ENCODE measurements around the gene CCDC33. TPM values are rescaled to one million over a fixed set of nuclear protein-coding genes. Genes with fewer than 3 reads are reported as not detected.
A peak's percentile ranks its signal among the peaks of the same experiment; 100 is the strongest.
"Not testable (repeated sequence)": the region's sequence is repeated elsewhere in the genome, so short reads cannot be mapped to it uniquely, and the experiment has no call there.

Gene CCDC33
- polyA plus RNA-seq, 3 donors from 2014 or later = not detected

DNA sequence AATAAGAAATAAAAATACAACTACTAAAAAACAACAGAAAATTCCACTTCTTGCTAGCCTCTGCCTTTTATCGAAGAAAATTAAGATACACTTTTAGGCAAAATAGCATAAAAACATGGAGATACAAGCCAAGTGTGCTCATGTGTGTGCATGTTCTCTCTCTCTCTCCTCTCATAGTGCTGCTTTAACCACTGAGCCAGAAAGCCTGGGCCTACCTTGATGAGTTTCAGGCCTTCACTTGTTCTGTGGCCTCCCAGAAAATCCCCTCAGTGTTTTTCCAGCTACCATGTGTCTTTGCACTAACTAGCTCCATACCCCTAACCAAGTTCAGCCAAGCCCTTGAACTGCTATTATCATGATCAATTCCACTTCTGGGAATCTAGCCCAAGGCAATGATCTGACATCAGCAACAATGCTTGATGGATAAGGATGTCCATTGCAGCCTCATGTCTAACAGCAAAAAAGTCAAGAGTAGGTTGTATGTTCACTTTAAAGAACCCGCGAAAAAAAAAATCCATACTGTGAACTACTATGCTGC is 113.2 kb downstream of the CCDC33 start:
- Mint-ChIP-seq H3K36me3 (no peaks in the 10 kb centered on the region), H3K27ac (no peak overlapping the region), H3K4me3 (no peak overlapping the region), H3K9me3 (no peaks in the 10 kb centered on the region), H3K4me1 (no peaks in the 10 kb centered on the region), H3K27me3 (ENCODE audit: low read depth in 3 of 3) (peaks cover 0 to 10% (median 7%) of the 10 kb centered on the region in 3 donors)
- no peak for DNase-seq

- H3K36me3 Mint-ChIP-seq = peaks cover 0 to 4% (median 0%) of the 10 kb centered on the region in 3 donors
- peaks cover 0 to 14% (median 4%) of the 10 kb centered on the region in 3 donors for H3K27me3 Mint-ChIP-seq (ENCODE audit: low read depth in 3 of 3)
- no peak for DNase-seq
- no peak overlapping the region for H3K27ac Mint-ChIP-seq
- H3K4me3 Mint-ChIP-seq = no peak overlapping the region
- H3K4me1 Mint-ChIP-seq = no peaks in the 10 kb centered on the region
- H3K9me3 Mint-ChIP-seq = no peaks in the 10 kb centered on the region
Measured at GRCh38 chr15:74350295-74351275, 114.5 kb downstream of the CCDC33 start.

GRCh38 chr15:74351670-74352069 is 115.5 kb downstream of the CCDC33 start:
- no peak overlapping the region for H3K4me3 Mint-ChIP-seq
- peaks cover 0 to 14% (median 1%) of the 10 kb centered on the region in 3 donors for H3K27me3 Mint-ChIP-seq (ENCODE audit: low read depth in 3 of 3)
- no peaks in the 10 kb centered on the region for H3K9me3 Mint-ChIP-seq
- H3K36me3 Mint-ChIP-seq = peaks cover 0 to 4% (median 0%) of the 10 kb centered on the region in 3 donors
- no peak for DNase-seq
- no peaks in the 10 kb centered on the region for H3K4me1 Mint-ChIP-seq
- no peak overlapping the region for H3K27ac Mint-ChIP-seq

DNA sequence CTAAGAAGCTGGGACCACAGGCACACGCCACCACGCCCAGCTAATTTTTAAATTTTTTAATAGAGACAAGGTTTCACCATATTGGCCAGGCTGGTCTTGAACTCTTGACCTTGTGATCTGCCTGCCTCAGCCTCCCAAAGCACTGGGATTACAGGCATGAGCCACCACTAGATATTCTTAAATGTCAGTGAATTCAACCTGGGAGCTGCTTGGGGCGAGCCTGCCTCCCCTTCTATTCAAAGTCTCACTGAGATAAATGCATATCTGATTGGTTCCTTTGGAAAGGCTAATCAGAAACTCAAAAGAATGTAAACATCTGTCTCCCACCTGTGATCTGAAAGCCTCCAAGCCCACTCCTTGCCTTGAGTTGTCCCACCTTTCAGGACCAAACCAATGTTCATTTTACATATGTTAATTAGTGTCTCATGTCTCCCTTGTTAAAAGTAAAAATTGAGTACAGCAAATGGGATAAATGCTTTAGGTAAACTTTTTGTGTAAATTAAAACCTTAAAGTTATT is 116.3 kb downstream of the CCDC33 start:
- H3K27ac Mint-ChIP-seq = no peak overlapping the region
- no peaks in the 10 kb centered on the region for H3K4me1 Mint-ChIP-seq

GRCh38 chr15:74353992-74354391 is 117.9 kb downstream of the CCDC33 start:
- not testable (repeated sequence) for H3K9me3 Mint-ChIP-seq, H3K4me3 Mint-ChIP-seq, DNase-seq, H3K36me3 Mint-ChIP-seq, H3K4me1 Mint-ChIP-seq, H3K27ac Mint-ChIP-seq
- H3K27me3 Mint-ChIP-seq (ENCODE audit: low read depth in 3 of 3) = peaks cover 0 to 13% (median 1%) of the 10 kb centered on the region in 3 donors

More for the DNA sequence above, 116.3 kb downstream of the CCDC33 start:
- no peak overlapping the region for H3K4me3 Mint-ChIP-seq
- no peaks in the 10 kb centered on the region for H3K9me3 Mint-ChIP-seq
- no peak for DNase-seq
- peaks cover 0 to 4% (median 0%) of the 10 kb centered on the region in 3 donors for H3K36me3 Mint-ChIP-seq
- H3K27me3 Mint-ChIP-seq (ENCODE audit: low read depth in 3 of 3) = peaks cover 0 to 13% (median 1%) of the 10 kb centered on the region in 3 donors

DNA sequence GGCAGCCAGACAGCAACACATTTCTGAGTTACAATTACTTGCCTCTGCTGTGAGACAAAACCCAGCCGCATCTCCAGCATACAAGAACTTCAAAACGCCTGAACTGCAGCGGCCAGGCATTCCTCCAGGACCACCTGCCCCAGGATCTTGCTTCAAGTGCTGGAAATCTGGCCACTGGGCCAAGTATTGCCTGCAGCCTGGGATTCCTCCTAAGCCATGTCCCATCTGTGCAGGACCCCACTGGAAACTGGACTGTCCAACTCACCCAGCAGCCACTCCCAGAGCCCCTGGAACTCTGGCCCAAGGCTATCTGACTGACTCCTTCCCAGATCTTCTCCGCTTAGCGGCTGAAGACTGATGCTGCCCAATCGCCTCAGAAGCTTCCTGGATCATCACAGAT is 119.9 kb downstream of the CCDC33 start:
- DNase-seq; H3K36me3 Mint-ChIP-seq; H3K27ac Mint-ChIP-seq; H3K27me3 Mint-ChIP-seq (ENCODE audit: low read depth in 3 of 3); H3K4me3 Mint-ChIP-seq; H3K9me3 Mint-ChIP-seq; H3K4me1 Mint-ChIP-seq: not testable (repeated sequence)

GRCh38 chr15:74357514-74357913 is 121.4 kb downstream of the CCDC33 start:
- H3K4me1 Mint-ChIP-seq; H3K27ac Mint-ChIP-seq; H3K27me3 Mint-ChIP-seq (ENCODE audit: low read depth in 3 of 3); H3K36me3 Mint-ChIP-seq; H3K9me3 Mint-ChIP-seq; DNase-seq; H3K4me3 Mint-ChIP-seq: not testable (repeated sequence)

- not testable (repeated sequence) for H3K36me3 Mint-ChIP-seq; DNase-seq; H3K4me1 Mint-ChIP-seq; H3K27ac Mint-ChIP-seq; H3K27me3 Mint-ChIP-seq (ENCODE audit: low read depth in 3 of 3); H3K9me3 Mint-ChIP-seq; H3K4me3 Mint-ChIP-seq
Measured at GRCh38 chr15:74359376-74359775, 123.2 kb downstream of the CCDC33 start.

GRCh38 chr15:74360855-74361254 is 124.7 kb downstream of the CCDC33 start:
- H3K9me3 Mint-ChIP-seq, H3K36me3 Mint-ChIP-seq: not testable (repeated sequence)

DNA sequence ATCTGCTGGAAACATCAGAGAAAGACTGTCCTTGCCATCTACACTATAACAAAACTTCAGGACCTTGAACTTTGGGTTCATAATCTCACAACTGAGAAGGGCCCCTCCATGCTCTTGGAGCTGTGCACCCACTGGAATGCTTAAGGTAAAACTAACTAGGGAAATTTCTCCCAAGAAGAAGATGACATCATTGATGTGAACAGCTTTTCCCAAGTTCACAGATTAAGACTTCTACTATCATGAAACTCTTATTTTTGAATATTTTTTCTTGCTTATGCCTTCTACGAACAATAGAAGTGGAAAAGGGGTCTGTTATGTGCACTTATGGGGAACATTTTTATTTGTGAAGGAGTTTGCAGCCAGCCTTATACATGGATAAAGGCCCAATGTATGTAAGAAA is 126.4 kb downstream of the CCDC33 start:
- Mint-ChIP-seq H3K9me3 (no peaks in the 10 kb centered on the region), H3K4me3 (no peak overlapping the region), H3K4me1 (peaks cover 0 to 4% of the 10 kb centered on the region in 2 donors), H3K36me3 (no peaks in the 10 kb centered on the region), H3K27ac (no peak overlapping the region), H3K27me3 (ENCODE audit: low read depth in 3 of 3) (peaks cover 4 to 13% (median 8%) of the 10 kb centered on the region in 3 donors)
- no peak for DNase-seq

More at GRCh38 chr15:74360855-74361254, 124.7 kb downstream of the CCDC33 start:
- H3K27me3 Mint-ChIP-seq (ENCODE audit: low read depth in 3 of 3); H3K4me3 Mint-ChIP-seq; H3K4me1 Mint-ChIP-seq; DNase-seq; H3K27ac Mint-ChIP-seq: not testable (repeated sequence)

GRCh38 chr15:74364936-74365597 is 128.9 kb downstream of the CCDC33 start:
- Mint-ChIP-seq H3K27ac (no peak overlapping the region), H3K4me3 (peak overlapping the region; percentile 28 to 67 (median 60)), H3K36me3 (no peaks in the 10 kb centered on the region)

DNA sequence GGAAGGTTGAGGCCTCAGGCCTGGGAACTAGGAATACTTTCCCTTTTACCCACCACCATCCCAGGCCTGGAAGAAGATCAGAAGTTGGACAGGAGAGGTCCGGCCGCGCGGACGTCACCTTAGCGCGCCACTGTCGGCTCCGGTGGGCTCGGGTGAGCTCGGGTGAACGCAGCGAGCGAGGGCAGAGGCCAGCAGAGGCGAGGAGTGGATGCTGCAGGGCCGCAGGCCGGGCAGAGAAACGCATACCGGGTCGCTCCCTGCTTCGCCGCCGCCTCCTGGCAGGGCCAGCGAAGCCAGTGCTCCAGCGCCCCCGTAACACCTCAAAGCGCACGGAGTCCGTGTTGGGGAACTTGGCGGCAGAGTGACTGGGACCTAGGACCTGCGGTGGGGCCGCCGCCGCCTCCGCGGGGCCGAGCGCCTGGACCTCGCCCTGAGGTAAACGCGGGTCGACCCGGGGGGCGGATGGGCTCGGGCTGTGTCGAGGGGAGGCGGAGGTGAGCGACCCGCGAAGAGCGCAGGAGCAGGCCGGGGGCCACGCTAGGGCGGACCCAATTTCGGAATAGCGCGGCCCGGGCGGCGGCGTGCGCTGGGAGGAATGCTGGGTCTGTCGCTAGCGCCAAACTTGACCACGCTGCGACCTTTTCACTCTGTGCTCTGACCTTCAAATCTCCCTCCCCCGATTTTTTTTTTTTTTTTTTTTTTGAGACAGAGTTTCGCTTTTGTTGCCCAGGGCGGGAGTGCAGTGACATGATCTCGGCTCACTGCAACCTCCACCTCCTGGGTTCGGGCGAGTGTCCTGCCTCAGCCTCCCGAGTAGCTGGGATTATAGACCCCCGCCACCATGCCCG is 129.7 kb downstream of the CCDC33 start:
- no peaks in the 10 kb centered on the region for H3K36me3 Mint-ChIP-seq
- H3K27ac Mint-ChIP-seq = no peak overlapping the region
- H3K27me3 Mint-ChIP-seq (ENCODE audit: low read depth in 3 of 3) = peaks cover 4 to 19% (median 14%) of the 10 kb centered on the region in 3 donors
- H3K9me3 Mint-ChIP-seq = no peaks in the 10 kb centered on the region
- peak overlapping the region; percentile 57 to 67 (median 60) for H3K4me3 Mint-ChIP-seq
- H3K4me1 Mint-ChIP-seq = peaks cover 0 to 4% of the 10 kb centered on the region in 2 donors
- peak in 1 of 3 donors; percentile 6 for DNase-seq

More at GRCh38 chr15:74364936-74365597, 128.9 kb downstream of the CCDC33 start:
- Mint-ChIP-seq H3K4me1 (peaks cover 0 to 4% of the 10 kb centered on the region in 2 donors), H3K27me3 (ENCODE audit: low read depth in 3 of 3) (peaks cover 4 to 19% (median 13%) of the 10 kb centered on the region in 3 donors), H3K9me3 (no peaks in the 10 kb centered on the region)
- DNase-seq = no peak

DNA sequence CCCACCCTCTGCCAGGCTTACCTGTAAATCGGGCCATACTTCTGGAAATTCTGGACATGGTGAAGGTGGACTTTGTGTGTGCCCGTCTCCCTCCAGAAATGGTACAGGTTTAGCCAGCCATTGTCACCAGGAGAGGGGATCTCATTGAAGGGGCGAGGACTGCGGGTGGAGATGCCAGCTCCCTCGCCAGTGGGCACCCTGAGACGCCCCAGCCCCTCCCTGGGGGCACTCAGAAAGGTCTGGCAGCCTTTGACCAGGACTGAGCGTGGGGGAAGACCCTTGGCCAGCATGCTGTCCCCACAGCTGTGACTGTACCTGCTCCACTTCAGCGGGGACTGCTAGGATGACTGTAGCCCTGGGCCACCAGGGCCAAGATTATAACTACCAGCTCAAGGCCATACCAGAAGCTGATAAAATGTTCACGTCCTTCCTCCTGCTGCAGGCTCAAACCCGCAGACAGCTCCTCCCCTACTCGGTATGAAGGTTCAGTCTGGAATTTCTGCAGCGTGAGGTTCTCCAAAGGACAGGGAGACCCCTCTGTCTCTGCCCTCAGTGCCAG is 131.2 kb downstream of the CCDC33 start, which contains the start of gene CYP11A1:
TSS of gene CYP11A1 (minus strand) at position 351 of the 559 bp plus-strand sequence. CDS start at position 290, 61 bp downstream.
- Mint-ChIP-seq H3K27ac (no peak within 1 kb of the TSS), H3K9me3 (no peaks in the 10 kb centered on the region), H3K36me3 (no peaks in the 10 kb centered on the region), H3K27me3 (ENCODE audit: low read depth in 3 of 3) (peaks cover 4 to 19% (median 14%) of the 10 kb centered on the region in 3 donors), H3K4me3 (peak within 1 kb of the TSS in 4 of 5 donors; percentile 4 to 56 (median 20)), H3K4me1 (peaks cover 0 to 4% of the 10 kb centered on the region in 2 donors)
- DNase-seq = no peak

Data from immature natural killer cell (primary cell).